Measurements from ENCODE around the gene CEACAM6. TPM values are rescaled to one million over a fixed set of nuclear protein-coding genes. Genes with fewer than 3 reads are reported as not detected.

CEACAM6 gene
- total and polyA plus RNA-seq, 2 experiments from 2014 or later = not detected

DNA sequence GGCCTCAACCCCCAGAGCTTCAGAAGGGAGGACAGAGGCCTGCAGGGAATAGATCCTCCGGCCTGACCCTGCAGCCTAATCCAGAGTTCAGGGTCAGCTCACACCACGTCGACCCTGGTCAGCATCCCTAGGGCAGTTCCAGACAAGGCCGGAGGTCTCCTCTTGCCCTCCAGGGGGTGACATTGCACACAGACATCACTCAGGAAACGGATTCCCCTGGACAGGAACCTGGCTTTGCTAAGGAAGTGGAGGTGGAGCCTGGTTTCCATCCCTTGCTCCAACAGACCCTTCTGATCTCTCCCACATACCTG is 47.9 kb upstream of the CEACAM6 start:
- no peak overlapping the region for H3K27ac Mint-ChIP-seq
- peaks cover 17% of the 10 kb centered on the region for H3K27me3 Mint-ChIP-seq (ENCODE audit: insufficient read depth, low read depth, poor library complexity)
- H3K79me2 ChIP-seq (replicated peaks; ENCODE audit: insufficient read depth) = no peaks in the 10 kb centered on the region
- H3K4me3 Mint-ChIP-seq = no peak overlapping the region
- peak; percentile 3; the same call in 2 of the 3 replicates for ATAC-seq
- no peak overlapping the region for H3K4me2 ChIP-seq
- no peak overlapping the region for H3K27ac ChIP-seq (ENCODE audit: low read depth)
- no peaks in the 10 kb centered on the region for H3K4me1 ChIP-seq (ENCODE audit: insufficient read depth)
- no peaks in the 10 kb centered on the region for H3K9me3 Mint-ChIP-seq
- no peak overlapping the region for H3K4me3 ChIP-seq
- H3K9me2 ChIP-seq (ENCODE audit: insufficient read depth) = no peaks in the 10 kb centered on the region
- peak; percentile 47 for DNase-seq (ENCODE audit: low spot score)
- peaks cover 4% of the 10 kb centered on the region for H4K20me1 ChIP-seq (replicated peaks; ENCODE audit: insufficient read depth)
- H3K36me3 ChIP-seq (ENCODE audit: insufficient read depth) = no peaks in the 10 kb centered on the region
- no peaks in the 10 kb centered on the region for H3K36me3 Mint-ChIP-seq (ENCODE audit: low read depth)
- no peak overlapping the region for H2AFZ ChIP-seq
- no peaks in the 10 kb centered on the region for H3F3A ChIP-seq (replicated peaks; ENCODE audit: low read depth)
- no peak for TF ChIP-seq ZNF114 (CRISPR knock-in tag; IDR thresholded peaks at IDR 0.05)
- TF ChIP-seq, protein P1, sequence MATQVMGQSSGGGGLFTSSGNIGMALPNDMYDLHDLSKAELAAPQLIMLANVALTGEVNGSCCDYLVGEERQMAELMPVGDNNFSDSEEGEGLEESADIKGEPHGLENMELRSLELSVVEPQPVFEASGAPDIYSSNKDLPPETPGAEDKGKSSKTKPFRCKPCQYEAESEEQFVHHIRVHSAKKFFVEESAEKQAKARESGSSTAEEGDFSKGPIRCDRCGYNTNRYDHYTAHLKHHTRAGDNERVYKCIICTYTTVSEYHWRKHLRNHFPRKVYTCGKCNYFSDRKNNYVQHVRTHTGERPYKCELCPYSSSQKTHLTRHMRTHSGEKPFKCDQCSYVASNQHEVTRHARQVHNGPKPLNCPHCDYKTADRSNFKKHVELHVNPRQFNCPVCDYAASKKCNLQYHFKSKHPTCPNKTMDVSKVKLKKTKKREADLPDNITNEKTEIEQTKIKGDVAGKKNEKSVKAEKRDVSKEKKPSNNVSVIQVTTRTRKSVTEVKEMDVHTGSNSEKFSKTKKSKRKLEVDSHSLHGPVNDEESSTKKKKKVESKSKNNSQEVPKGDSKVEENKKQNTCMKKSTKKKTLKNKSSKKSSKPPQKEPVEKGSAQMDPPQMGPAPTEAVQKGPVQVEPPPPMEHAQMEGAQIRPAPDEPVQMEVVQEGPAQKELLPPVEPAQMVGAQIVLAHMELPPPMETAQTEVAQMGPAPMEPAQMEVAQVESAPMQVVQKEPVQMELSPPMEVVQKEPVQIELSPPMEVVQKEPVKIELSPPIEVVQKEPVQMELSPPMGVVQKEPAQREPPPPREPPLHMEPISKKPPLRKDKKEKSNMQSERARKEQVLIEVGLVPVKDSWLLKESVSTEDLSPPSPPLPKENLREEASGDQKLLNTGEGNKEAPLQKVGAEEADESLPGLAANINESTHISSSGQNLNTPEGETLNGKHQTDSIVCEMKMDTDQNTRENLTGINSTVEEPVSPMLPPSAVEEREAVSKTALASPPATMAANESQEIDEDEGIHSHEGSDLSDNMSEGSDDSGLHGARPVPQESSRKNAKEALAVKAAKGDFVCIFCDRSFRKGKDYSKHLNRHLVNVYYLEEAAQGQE (IDR thresholded peaks at IDR 0.05; ENCODE audit: unreplicated experiment) = no peak
- TF ChIP-seq, protein P2, sequence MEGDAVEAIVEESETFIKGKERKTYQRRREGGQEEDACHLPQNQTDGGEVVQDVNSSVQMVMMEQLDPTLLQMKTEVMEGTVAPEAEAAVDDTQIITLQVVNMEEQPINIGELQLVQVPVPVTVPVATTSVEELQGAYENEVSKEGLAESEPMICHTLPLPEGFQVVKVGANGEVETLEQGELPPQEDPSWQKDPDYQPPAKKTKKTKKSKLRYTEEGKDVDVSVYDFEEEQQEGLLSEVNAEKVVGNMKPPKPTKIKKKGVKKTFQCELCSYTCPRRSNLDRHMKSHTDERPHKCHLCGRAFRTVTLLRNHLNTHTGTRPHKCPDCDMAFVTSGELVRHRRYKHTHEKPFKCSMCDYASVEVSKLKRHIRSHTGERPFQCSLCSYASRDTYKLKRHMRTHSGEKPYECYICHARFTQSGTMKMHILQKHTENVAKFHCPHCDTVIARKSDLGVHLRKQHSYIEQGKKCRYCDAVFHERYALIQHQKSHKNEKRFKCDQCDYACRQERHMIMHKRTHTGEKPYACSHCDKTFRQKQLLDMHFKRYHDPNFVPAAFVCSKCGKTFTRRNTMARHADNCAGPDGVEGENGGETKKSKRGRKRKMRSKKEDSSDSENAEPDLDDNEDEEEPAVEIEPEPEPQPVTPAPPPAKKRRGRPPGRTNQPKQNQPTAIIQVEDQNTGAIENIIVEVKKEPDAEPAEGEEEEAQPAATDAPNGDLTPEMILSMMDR (conservative IDR thresholded peaks at IDR 0.05; ENCODE audit: low read depth in 2 of 2) = peak in 1 of 2 experiments; percentile 55; a peak in 2 of 4 replicates
- TF ChIP-seq POLR2AphosphoS5 (IDR thresholded peaks at IDR 0.05; ENCODE audit: low read depth) = no peak
- H3K4me1 Mint-ChIP-seq = peaks cover 2% of the 10 kb centered on the region; the same call in 1 of the 3 replicates
- no peaks in the 10 kb centered on the region for H3K27me3 ChIP-seq (ENCODE audit: insufficient read depth)

DNA sequence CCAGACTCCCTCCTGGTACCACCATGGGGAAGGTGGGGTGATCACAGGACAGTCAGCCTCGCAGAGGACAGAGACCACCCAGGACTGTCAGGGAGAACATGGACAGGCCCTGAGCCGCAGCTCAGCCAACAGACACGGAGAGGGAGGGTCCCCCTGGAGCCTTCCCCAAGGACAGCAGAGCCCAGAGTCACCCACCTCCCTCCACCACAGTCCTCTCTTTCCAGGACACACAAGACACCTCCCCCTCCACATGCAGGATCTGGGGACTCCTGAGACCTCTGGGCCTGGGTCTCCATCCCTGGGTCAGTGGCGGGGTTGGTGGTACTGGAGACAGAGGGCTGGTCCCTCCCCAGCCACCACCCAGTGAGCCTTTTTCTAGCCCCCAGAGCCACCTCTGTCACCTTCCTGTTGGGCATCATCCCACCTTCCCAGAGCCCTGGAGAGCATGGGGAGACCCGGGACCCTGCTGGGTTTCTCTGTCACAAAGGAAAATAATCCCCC is 47.4 kb upstream of the CEACAM6 start:
- no peaks in the 10 kb centered on the region for H3K79me2 ChIP-seq (replicated peaks; ENCODE audit: insufficient read depth)
- no peaks in the 10 kb centered on the region for H3K4me1 ChIP-seq (ENCODE audit: insufficient read depth)
- H3K4me3 ChIP-seq = no peak overlapping the region
- no peaks in the 10 kb centered on the region for H3K27me3 ChIP-seq (ENCODE audit: insufficient read depth)
- Mint-ChIP-seq H3K27me3 (ENCODE audit: insufficient read depth, low read depth, poor library complexity) (peaks cover 17% of the 10 kb centered on the region), H3K4me1 (peaks cover 2% of the 10 kb centered on the region; the same call in 1 of the 3 replicates), H3K36me3 (ENCODE audit: low read depth) (no peaks in the 10 kb centered on the region), H3K27ac (no peak overlapping the region), H3K4me3 (no peak overlapping the region), H3K9me3 (no peaks in the 10 kb centered on the region)
- peaks cover 4% of the 10 kb centered on the region; the same call in 1 of the 2 replicates for H4K20me1 ChIP-seq (replicated peaks; ENCODE audit: insufficient read depth)
- no peak overlapping the region for H2AFZ ChIP-seq
- no peak overlapping the region for H3K4me2 ChIP-seq
- no peak overlapping the region for H3K27ac ChIP-seq (ENCODE audit: low read depth)
- no peaks in the 10 kb centered on the region for H3K36me3 ChIP-seq (ENCODE audit: insufficient read depth)
- H3F3A ChIP-seq (replicated peaks; ENCODE audit: low read depth) = no peaks in the 10 kb centered on the region
- H3K9me2 ChIP-seq (ENCODE audit: insufficient read depth) = no peaks in the 10 kb centered on the region
- no peak for DNase-seq (ENCODE audit: low spot score)
- ATAC-seq = no peak
- no peak for TF ChIP-seq EZH2phosphoT487 (IDR thresholded peaks at IDR 0.05; ENCODE audit: unreplicated experiment)
- TF ChIP-seq, protein P3, sequence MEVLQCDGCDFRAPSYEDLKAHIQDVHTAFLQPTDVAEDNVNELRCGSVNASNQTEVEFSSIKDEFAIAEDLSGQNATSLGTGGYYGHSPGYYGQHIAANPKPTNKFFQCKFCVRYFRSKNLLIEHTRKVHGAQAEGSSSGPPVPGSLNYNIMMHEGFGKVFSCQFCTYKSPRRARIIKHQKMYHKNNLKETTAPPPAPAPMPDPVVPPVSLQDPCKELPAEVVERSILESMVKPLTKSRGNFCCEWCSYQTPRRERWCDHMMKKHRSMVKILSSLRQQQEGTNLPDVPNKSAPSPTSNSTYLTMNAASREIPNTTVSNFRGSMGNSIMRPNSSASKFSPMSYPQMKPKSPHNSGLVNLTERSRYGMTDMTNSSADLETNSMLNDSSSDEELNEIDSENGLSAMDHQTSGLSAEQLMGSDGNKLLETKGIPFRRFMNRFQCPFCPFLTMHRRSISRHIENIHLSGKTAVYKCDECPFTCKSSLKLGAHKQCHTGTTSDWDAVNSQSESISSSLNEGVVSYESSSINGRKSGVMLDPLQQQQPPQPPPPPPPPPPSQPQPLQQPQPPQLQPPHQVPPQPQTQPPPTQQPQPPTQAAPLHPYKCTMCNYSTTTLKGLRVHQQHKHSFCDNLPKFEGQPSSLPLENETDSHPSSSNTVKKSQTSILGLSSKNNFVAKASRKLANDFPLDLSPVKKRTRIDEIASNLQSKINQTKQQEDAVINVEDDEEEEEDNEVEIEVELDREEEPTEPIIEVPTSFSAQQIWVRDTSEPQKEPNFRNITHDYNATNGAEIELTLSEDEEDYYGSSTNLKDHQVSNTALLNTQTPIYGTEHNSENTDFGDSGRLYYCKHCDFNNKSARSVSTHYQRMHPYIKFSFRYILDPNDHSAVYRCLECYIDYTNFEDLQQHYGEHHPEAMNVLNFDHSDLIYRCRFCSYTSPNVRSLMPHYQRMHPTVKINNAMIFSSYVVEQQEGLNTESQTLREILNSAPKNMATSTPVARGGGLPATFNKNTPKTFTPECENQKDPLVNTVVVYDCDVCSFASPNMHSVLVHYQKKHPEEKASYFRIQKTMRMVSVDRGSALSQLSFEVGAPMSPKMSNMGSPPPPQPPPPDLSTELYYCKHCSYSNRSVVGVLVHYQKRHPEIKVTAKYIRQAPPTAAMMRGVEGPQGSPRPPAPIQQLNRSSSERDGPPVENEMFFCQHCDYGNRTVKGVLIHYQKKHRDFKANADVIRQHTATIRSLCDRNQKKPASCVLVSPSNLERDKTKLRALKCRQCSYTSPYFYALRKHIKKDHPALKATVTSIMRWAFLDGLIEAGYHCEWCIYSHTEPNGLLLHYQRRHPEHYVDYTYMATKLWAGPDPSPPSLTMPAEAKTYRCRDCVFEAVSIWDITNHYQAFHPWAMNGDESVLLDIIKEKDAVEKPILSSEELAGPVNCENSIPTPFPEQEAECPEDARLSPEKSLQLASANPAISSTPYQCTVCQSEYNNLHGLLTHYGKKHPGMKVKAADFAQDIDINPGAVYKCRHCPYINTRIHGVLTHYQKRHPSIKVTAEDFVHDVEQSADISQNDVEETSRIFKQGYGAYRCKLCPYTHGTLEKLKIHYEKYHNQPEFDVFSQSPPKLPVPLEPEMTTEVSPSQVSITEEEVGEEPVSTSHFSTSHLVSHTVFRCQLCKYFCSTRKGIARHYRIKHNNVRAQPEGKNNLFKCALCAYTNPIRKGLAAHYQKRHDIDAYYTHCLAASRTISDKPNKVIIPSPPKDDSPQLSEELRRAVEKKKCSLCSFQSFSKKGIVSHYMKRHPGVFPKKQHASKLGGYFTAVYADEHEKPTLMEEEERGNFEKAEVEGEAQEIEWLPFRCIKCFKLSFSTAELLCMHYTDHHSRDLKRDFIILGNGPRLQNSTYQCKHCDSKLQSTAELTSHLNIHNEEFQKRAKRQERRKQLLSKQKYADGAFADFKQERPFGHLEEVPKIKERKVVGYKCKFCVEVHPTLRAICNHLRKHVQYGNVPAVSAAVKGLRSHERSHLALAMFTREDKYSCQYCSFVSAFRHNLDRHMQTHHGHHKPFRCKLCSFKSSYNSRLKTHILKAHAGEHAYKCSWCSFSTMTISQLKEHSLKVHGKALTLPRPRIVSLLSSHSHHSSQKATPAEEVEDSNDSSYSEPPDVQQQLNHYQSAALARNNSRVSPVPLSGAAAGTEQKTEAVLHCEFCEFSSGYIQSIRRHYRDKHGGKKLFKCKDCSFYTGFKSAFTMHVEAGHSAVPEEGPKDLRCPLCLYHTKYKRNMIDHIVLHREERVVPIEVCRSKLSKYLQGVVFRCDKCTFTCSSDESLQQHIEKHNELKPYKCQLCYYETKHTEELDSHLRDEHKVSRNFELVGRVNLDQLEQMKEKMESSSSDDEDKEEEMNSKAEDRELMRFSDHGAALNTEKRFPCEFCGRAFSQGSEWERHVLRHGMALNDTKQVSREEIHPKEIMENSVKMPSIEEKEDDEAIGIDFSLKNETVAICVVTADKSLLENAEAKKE (CRISPR knock-in tag; IDR thresholded peaks at IDR 0.05) = no peak
- no peak for TF ChIP-seq ZNF114 (CRISPR knock-in tag; IDR thresholded peaks at IDR 0.05)
- TF ChIP-seq, protein P4, sequence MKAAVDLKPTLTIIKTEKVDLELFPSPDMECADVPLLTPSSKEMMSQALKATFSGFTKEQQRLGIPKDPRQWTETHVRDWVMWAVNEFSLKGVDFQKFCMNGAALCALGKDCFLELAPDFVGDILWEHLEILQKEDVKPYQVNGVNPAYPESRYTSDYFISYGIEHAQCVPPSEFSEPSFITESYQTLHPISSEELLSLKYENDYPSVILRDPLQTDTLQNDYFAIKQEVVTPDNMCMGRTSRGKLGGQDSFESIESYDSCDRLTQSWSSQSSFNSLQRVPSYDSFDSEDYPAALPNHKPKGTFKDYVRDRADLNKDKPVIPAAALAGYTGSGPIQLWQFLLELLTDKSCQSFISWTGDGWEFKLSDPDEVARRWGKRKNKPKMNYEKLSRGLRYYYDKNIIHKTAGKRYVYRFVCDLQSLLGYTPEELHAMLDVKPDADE (IDR thresholded peaks at IDR 0.05) = no peak

All from GM23338 (cell line).